HG03060 (cell line): Measurements from ENCODE around the gene NEK6.

ENCODE experiments used
- ATAC-seq: cut with Tn5 transposase; IDR thresholded peaks from one replicate; pipeline ENCODE4 v1.9.1; 2021; ENCODE audit warnings: low read depth, moderate number of reproducible peaks; ENCODE audit not compliant: unreplicated experiment

NEK6 gene

GRCh38 chr9:124274738-124275137 lies 17.0 kb downstream of the NEK6 start:
- ATAC-seq = no peak

DNA sequence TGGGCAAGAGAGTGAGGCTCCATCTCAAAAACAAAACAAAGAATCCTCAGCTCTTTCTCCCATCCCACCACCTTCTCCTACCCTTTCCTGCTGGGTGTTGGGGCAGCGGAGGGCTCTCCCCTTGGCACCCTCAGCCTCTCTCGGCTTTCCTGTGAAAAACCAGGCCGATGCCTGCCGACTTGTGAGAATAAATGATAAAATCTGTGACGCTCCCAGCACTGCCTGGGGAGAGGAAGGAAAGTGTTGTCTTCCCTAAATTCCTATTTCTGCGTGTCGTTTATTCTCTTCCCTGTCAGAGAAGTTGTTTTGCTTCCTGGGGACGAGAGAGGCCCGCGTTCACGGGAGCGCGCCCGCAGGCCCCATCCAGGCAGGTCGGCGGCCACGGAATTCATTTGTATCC lies 19.7 kb downstream of the NEK6 start:
- no peak for ATAC-seq

GRCh38 chr9:124278054-124278540 lies 20.3 kb downstream of the NEK6 start:
- ATAC-seq = no peak

DNA sequence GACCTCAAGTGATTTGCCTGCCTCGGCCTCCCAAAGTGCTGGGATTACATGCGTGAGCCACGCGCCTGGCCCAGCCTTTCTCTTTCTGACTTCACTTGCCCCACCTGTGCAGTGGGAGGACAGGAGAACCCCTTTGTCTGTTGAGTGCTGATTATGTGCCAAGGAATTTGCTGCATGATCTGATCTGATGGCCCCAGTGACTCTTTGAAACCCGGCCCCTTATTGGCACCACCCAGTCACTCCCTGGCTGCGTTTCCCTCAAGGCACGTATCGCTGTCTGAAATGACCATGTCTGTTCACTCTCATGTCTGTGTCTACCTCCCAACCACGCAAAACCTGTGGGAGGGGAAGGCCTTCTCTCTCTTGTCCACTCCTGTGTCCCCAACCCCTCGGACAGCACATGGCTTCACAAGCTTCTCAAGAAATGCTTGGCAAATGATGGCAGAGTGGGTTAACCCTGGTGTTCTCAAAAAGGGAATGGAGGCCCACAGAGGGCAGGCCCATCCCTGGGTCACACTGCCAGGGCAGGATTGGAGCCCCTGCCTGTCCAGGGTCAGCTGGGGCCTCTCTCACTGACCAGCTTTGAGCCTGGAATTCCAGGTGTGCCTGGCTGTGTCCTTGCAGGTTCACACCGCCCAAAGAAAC lies 21.9 kb downstream of the NEK6 start:
- no peak for ATAC-seq

- no peak for ATAC-seq
These were observed 22.5 kb downstream of the NEK6 start for GRCh38 chr9:124280176-124280691.

GRCh38 chr9:124281931-124282371 lies 24.2 kb downstream of the NEK6 start:
- no peak for ATAC-seq

DNA sequence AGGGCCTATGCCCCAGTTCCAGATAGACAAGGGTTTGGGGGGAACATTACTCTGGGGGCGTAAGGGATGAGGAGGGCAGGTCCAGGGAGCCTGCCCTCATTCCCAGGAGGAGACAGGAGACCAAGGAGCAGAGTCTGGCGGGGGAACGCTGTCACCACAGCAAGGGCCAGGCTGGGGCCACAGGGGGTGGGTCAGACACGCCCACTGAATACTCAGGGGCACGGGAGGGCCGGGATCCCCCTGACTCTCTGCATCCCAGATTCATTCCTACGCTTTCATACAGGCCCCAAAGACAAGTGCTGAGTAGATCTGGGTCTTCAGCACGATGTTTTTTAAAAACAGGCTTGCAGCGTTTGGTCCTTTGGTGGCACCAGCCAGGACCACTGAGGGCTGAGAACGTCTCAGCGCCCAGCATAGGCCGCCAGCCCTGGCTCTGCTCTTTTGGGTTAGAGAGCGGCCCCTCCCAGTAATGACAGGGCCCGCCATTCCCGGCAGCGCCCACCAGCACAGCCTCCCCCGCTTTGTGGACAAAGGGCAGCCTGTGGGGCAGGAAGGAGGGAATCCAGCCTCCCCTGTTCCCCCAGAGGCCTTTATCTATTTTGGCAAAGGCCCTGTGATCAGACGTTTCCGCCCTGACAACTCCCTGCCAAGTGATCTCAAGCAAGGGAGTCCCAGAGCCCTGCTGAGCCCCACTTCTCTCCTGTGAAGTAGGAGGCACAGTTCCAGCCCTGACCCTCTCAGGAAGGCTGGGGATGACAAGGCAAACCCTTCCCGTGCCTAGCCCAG lies 24.9 kb downstream of the NEK6 start:
- no peak for ATAC-seq

DNA sequence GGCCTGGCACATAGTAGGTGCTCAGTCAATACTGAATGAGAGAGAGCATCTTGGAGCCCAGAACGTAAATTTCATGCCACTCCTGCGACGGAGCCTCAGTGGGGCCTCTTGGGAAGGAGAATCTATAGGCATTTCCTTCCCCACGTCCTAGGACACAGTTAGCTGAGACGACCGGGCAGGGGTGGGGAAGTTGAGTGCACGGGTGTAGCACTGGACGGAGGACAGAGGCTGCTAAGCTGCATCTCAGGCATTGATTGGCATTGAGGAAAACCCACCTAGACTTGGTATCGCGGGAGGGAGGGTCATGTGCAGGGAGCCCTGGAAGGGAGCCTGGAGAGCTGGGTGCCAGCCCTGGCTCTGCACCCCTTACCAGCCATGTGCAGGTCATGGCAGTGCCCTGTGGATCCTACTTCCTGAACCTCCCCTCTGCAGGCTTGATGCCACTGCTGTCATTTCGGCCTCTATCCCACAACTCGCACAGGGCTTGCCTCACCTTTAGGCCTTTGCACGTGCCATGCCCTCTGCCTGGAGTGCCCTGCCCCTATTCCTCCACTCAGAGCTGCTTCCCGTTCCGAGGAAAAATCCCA lies 25.6 kb downstream of the NEK6 start:
- ATAC-seq = no peak

DNA sequence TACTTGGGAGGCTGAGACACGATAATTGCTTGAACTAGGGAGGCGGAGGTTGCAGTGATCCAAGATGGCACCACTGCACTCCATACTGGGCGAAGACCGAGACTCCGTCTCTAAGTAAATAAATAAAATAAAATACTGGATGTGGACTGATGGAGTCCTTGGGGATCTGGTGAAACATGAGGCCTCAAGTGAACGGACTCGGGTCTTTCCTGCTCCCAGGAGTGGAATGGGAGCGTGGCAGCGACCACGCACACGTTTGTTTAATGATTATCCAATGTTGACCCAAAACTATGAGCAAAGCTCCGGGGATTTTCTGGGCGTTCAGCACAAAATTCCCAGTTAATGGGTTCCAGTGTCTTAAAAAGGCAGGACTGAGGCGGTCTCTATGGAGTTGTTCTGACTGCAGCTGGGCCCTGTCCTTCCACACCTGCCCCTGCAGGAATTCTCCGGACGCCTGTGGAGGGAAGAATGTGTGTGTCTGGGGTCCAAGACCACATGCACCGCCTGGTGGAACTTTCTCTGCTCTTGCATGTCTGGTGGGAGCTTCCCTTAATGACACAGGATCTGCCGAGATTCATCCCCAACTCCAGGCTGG lies 26.6 kb downstream of the NEK6 start:
- ATAC-seq = no peak

DNA sequence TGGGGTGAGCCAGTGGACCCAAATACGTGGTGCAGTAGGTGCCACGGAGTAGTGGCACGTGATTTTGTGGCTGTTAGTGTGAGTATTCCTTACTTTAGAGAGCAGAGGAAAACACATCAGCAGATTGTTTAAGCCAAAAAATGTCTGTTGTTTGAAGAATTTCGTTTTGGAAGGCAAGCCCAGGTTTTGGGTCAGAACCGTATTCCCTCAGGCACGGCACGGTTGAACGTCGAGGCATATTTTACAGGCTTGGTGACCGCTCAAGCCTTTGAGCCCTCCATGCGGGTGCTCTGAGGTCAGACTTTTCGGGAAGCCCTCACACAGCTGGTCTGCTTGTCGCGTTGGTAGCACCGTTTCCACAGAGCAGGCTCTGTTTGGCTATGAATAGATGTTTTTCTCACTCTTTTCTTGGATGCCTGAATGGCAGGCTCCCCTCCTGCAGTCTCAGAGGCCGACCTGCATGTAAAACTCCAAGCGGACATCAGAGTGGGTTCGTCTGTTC lies 27.2 kb downstream of the NEK6 start:
- no peak for ATAC-seq

DNA sequence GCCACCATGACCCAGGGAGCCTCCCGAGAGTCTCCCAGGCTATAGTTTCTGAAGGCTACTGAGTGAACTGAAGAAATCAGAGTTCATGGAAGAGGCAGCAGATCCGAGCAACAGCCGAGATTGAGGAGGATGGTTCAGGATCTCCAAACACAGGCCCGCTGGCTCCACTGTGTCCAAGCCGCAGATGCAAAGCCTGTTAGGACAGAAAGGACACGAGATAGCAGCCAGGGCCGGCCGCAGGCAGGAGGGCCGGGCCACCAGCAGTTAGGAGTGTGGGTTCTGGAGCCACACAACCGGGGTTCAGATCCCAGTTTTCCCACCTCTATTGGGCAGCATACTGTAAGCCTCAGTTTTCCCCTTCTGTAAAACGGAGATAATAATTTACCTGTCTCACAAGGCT lies 27.7 kb downstream of the NEK6 start:
- ATAC-seq = no peak

GRCh38 chr9:124285903-124286291 lies 28.1 kb downstream of the NEK6 start:
- peak; percentile 17 for ATAC-seq

- ATAC-seq = peak; percentile 37
These were observed 28.7 kb downstream of the NEK6 start for GRCh38 chr9:124286292-124286931.

DNA sequence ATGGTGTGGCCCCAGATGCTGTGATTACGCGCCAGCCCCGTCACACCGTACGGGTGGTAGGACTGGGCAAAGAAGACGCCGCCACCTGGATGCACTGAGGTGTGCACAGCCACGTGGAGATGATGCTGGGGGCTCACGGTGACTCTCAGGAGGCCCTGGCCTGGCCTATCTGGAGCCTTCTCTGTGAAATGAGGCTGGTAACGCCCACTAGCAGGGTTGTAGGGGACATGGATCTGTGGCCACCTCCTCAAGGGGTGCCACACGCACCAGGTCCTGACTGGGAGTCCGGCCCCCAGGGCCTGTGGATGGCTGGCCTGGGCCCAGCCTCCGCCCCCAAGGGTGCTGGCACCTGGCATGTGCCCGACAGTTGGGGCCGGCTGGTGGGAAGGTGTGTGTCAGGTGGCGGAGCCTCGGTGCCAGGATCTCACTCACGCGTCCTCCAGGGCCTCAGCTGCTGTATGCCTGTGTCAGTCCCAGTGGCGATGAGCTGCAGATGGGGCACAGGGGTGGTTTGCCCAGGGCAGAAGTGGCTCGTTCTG lies 32.4 kb downstream of the NEK6 start:
- ATAC-seq = no peak

DNA sequence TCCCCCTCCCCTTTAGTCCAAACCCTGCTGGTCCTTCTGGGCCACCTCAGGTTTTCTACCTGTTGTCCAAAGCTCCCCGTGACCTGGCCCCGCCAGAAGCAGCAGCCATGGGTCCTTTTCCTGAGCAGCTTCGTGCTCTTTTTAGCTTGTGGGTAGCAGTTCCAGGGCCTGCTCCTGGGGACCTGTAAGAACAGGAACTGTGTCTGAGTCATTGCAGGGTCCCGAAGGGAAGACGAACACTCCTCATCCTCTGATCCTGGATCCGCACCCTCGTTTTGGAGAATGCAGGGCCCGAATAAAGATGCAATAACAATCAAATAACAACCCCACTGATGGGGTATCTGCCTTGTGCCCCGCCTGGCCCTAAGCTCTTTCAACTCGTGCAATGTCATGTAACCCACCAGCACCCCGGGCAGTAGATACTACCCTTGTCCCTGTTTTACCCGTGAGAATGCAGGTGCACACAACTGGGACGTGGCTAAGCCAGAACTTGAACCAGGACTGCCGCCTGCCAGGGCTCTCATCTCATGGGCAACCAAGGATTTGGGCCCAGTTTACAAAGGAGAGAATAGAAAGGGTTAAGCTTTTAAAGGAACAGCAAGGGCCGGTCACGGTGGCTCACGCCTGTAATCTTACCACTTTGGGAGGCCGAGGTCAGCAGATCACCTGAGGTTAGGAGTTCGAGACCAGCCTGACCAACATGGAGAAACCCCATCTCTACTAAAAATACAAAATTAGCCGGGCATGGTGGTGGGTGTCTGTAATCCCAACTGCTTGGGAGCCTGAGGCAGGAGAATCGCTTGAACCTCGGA lies 33.2 kb downstream of the NEK6 start:
- ATAC-seq = no peak

GRCh38 chr9:124291801-124292396 lies 34.1 kb downstream of the NEK6 start:
- ATAC-seq = no peak

DNA sequence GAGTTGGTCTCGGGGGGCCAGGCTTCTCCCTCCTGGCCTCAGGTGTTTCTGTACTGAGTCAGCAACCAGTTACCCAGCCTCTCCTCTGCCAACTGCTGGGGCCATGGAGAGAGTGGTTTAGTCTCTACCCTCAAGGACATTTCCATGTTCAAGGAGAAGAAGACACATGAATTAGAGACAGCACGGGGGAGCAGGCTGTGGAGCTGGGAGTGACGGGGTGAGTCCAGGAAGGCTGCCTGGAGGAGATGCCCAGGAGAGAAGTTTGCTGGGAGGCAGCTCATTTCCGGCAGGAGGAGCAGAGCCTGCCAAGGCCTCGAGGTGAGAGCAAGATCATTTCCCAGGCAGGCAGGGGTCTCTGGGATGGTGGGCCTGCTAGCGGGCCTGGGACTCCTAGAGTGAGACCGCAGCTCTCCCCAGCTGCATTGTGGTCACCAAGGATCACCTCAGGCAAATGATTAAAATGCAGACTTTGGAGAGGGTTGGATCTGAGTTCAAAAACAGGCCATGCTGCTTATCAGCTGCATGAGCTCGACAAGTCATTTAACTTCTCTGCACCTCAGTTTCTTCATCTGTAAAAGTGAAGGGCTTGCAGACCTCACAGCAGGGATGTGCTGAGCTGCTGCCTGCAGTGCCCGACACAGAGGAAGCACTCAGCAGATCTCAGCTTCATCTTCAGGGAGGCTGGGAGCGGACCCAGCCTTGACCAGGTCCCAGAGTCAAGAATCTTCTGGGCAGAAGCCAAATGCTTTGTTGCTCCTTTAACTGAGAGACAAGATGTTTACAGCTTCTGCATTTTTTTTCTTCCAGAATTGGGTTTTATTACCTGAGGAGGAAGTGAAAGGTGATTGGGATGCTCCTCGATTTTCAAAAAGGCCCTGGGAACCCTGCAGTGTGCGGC lies 35.2 kb downstream of the NEK6 start:
- no peak for ATAC-seq
